Kidney glomerular epithelial cell (primary cell): Measurements from ENCODE around the gene AKAP12.
"Not testable (repeated sequence)": the region's sequence is repeated elsewhere in the genome, so short reads cannot be mapped to it uniquely, and the experiment has no call there.

Source experiments
- DNase-seq: peaks from one replicate; lab custom pipeline; 2025; lab: John Stamatoyannopoulos, UW

The AKAP12 gene

GRCh38 chr6:151379933-151380847 lies 140.4 kb downstream of the AKAP12 start:
- DNase-seq = no peak

GRCh38 chr6:151380848-151381205 lies 141.1 kb downstream of the AKAP12 start:
- no peak for DNase-seq

- no peak for DNase-seq
Measured at GRCh38 chr6:151381722-151382121, 142.0 kb downstream of the AKAP12 start.

- not testable (repeated sequence) for DNase-seq
Measured at GRCh38 chr6:151382631-151383030, 142.9 kb downstream of the AKAP12 start.

- no peak for DNase-seq
Measured at GRCh38 chr6:151384151-151384550, 144.4 kb downstream of the AKAP12 start.

- DNase-seq = no peak
Measured at GRCh38 chr6:151385177-151385576, 145.4 kb downstream of the AKAP12 start.

GRCh38 chr6:151387175-151387970 lies 147.6 kb downstream of the AKAP12 start:
- DNase-seq = no peak

- DNase-seq = no peak
Measured at GRCh38 chr6:151388236-151388635, 148.5 kb downstream of the AKAP12 start.

- no peak for DNase-seq
Measured at GRCh38 chr6:151388997-151389617, 149.3 kb downstream of the AKAP12 start.

- peak; percentile 46 for DNase-seq
Measured at GRCh38 chr6:151389618-151390275, 150.0 kb downstream of the AKAP12 start.

GRCh38 chr6:151390276-151390850 lies 150.6 kb downstream of the AKAP12 start:
- DNase-seq = peak; percentile 94

- DNase-seq = peak; percentile 35
Measured at GRCh38 chr6:151390851-151391470, 151.2 kb downstream of the AKAP12 start.

- DNase-seq = peak; percentile 57
Measured at GRCh38 chr6:151391471-151392413, 152.0 kb downstream of the AKAP12 start, which contains the start of gene ZBTB2. ZBTB2 (minus strand) TSS chr6:151391559; CDS start chr6:151373637, 17,922 bp downstream.

- no peak for DNase-seq
Measured at GRCh38 chr6:151392427-151392826, 152.7 kb downstream of the AKAP12 start.

- no peak for DNase-seq
Measured at GRCh38 chr6:151393410-151393809, 153.6 kb downstream of the AKAP12 start.

GRCh38 chr6:151399679-151400078 lies 159.9 kb downstream of the AKAP12 start:
- no peak for DNase-seq

GRCh38 chr6:151400473-151400872 lies 160.7 kb downstream of the AKAP12 start:
- DNase-seq = no peak

GRCh38 chr6:151402228-151402627 lies 162.5 kb downstream of the AKAP12 start:
- peak; percentile 35 for DNase-seq

GRCh38 chr6:151403919-151404308 lies 164.1 kb downstream of the AKAP12 start:
- DNase-seq = no peak
